Amniotic epithelial cell (primary cell): ENCODE results near the gene MAFB.

ENCODE experiments used
- DNase-seq: peaks from one replicate; pipeline ENCODE4 v3.0.0-alpha.2; 2010; ENCODE audit warnings: low read depth

MAFB gene

DNA sequence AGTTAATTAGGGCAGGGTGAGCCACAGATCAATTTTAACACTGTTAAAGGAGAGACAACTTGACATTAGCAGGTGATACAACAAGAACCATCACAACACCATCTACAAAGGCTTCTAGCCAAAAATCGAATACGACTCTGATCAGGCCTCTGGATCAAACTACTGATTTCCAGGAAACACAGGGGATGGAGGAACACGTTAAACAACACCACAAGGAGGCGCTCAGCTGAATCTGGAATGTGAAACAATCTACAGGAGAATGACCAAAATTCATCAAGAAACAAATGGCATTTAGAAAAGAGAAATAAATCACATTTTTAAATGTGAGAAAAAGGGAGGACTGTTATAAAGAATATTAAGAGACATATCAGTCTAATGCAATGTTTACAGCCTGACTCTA lies 13.5 kb upstream of the MAFB start:
- no peak for DNase-seq

DNA sequence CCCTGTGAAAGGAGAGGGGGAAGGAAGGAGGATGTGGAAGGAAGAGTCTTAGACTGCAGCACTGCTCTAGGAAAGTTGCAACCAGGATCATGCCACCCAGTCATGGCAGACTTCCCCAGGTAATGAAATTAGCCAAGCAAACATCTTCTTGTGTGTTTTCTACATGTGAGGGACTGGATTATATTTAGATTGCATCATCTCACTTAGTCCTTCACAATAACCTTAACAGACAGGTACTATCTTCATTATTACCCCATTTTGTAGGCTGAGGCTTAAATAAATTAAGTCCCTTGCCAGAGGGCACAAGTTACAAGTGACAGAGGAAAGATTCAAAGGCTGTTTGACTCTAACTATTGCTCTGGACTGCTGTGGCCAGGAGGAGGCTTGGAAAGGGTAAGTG lies 9.7 kb upstream of the MAFB start:
- DNase-seq = no peak

DNA sequence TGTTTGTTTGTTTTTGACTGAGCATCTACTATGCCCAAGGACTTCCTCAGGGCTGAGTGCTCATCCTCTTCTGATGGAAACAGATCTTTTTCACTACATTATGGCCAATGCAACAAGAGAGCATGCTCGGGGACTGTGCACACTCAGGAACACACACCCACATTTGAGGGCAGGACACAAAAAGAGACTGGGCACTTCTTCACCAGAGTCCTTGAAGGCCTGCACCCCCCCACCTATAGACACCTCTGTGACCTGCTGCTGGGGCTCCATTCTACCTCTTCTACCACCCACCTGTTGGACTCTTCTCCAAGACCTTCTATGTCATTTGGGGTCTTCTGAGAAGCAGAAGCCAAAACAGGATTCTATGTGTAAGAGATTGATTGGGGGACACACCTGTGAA lies 9.2 kb upstream of the MAFB start:
- no peak for DNase-seq

DNA sequence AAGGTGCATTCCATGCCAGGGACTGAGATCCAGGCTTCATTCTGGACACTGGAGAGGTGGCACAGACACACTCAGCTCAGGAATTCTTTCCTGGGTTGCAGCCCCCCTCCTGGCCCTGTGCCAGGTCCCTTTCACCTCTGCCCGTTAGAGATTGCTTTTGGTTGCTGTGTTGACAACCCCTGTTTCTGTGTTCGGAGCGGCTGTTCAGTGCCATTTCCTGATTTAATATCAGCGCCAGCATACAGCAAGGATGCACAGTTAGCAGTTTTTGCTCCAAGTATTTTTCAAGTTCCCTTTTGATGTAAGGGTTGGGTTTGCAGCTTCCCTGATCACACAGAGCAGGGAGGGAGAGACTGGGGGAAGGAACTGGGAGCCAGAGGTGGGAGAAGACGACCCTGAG lies 8.5 kb upstream of the MAFB start:
- DNase-seq = no peak

DNA sequence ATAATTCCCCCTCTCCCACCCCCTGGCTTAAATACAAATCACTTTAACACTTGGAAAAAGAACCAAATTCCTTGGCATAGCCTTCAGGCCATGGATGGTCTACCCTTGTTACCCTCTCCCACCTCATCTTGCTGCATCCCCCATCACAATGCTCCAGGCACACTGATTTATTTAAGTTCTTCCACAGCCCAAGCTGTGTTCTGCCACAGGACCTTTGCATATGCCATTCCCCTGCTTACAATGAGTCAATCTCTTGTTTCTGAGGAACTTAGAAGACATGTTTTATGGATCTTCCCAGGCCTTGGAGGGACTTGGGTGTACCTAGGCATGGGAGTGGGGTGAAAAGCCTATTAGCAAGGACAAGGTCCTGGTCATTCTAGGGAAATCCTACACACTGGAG lies 6.2 kb upstream of the MAFB start:
- DNase-seq = no peak

DNA sequence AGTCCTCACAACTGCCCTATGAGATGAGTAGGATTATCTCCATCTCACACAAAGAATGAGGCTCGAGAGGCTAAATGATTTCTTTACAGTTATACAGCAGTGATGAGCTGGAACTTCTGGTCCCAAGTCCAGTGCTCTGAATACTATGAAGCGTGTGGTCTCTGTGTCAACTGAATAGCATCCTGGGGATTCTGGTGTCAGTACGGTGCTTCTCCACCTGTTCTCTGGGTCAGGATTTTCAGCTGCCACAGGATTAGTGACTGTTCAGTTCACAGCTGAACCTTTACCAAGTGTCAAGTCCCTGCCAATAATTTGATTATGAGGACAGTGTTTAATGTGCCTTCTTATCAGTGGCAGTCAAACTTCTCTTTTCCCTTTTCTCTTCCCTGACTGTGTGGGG lies 5.2 kb upstream of the MAFB start:
- no peak for DNase-seq

DNA sequence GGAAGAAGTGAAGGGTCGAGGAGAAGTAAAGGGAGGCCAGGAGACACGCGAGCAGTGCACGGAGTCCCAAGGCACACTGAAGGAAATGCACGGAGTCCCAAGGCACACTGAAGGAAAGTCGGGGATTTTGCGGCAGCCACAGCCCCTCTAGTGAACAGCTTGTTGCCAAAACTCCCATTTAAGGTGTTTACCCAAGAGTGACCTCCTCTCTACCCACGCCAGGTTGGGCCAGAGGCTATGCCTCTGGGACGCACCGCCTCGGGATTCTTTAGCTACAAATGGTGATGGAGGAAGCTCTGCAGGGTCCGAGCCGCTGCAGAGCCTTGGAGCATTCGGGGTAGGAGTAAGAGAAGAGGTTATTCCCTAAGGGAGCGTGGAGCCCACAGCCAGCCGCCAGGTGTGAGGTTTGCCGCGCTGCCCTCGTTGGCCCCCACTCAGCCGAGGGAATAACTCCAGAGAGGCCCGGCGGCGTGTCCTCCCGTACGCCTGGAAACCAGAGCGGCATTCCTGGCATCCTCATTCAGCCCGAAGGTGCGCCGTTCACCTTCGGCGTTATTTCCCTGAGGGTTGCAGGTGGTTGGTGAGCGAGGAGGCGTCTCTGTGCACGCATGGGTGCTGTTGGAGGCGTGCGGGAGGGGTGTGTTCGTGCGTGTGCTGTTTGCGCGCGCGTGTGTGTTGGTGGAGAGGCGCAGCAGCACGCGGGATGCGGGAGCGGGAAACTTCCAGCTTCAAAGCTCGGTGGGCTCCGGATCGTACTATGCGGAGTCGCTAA lies 3.4 kb upstream of the MAFB start:
- no peak for DNase-seq

DNA sequence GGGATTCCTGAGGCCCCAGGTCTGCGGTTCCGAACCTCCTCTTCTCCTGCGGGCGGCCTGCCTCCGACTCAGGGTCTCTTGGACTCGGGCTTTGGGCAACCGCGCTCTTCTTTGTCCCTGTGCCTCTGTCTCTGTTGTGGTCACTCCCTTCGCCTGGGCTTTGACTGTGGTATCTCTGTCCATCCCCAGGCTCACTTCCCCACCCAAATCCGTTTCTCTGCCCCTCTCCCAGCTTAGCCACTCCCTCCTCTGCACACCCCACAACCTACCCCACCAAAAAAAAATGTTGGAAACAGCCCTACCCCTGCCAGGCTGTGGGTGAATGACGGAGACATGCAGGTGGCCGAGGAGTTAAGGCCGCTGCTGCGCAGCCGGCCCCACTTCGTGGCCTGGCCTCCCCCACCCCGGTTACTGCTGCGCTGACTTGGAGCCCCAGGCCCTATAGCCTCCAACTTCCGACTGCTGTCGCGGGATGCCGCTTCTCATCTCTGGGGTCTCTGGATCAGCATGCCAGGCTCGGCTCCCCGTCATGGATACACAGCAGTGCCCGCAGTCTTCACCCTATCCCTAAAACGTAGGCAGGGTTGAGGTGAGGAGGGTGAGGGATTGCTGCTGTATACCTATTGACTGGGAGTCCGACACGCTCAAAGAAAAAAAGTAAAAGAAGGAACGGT lies 2.7 kb upstream of the MAFB start:
- no peak for DNase-seq

DNA sequence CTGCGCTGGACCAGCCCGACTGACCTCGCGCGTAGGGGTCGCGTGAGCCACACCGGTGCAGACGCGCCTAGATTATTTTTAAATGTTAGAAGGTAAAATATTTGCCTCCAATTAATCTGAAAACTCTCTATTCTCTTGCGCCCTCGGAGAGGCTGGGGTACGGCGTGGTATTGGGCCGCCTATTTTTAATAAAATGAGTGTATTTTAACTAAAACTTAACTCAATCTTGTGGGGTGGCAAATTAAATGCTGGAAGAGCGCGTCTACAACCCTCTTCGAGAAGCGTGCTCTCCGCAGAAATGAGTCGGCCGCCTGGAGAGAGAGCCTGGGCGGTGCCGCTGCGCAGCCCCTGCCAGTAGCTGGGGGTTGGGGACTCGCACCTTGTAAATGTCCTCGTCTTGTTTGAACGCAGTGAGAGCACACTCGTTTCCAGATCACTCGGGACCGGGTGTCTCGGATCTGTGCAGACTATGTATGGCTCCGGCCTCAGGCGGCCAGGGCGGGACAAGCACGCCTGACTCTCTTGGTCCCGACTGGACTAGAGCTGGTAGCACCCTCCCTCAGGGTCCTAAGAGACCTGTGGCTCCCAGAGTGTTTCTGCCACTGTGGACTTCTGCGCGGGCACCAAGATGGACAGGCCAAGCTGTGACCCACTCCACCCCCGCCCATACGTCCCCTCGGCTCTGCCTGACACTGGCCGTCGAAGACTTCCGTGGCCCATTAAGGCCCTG lies 2.0 kb upstream of the MAFB start:
- no peak for DNase-seq

DNA sequence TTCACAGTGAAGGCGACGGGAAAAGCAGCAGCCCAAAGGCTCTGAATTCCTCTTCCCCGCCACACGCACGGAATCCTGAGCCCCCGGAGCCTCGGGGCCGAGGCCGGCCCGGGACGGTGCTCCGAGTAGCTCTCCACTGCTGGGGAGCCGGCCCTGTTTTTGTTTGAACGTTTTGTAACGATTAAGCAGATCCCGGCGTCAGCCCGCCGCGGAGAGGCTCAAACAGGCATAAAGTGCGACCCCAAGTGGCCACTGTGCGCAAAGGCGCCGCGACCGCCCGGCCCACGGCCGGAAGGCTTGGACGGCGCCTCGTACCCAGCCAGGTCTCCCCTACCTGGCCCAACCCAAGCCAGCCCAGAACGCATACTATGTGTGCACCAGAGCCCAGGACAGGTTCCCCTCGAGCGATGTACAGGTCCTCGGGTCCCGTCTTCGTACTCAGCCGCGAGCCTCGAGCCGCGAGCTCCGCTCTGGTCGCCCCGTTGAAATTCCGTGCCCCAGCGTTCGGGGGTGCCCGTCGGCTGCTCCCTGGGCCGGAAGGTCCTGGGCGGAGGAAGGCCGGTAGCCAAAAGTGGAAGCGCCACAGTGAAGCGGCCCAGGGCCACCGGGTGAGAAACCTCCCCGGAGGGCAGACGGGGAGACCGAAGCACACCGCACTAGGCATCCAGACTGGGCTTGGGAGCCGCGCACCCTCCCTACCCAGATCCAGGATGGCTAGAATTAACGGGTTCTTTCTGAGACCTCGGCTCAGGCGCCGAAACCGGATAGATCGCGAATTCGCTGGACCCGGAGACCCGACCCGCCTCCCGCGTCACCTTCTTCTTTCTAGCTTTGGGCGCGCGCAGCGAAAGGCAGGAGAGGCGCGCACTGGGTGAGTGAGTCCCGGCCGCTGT lies 1.2 kb upstream of the MAFB start:
- DNase-seq = peak; percentile 80

DNA sequence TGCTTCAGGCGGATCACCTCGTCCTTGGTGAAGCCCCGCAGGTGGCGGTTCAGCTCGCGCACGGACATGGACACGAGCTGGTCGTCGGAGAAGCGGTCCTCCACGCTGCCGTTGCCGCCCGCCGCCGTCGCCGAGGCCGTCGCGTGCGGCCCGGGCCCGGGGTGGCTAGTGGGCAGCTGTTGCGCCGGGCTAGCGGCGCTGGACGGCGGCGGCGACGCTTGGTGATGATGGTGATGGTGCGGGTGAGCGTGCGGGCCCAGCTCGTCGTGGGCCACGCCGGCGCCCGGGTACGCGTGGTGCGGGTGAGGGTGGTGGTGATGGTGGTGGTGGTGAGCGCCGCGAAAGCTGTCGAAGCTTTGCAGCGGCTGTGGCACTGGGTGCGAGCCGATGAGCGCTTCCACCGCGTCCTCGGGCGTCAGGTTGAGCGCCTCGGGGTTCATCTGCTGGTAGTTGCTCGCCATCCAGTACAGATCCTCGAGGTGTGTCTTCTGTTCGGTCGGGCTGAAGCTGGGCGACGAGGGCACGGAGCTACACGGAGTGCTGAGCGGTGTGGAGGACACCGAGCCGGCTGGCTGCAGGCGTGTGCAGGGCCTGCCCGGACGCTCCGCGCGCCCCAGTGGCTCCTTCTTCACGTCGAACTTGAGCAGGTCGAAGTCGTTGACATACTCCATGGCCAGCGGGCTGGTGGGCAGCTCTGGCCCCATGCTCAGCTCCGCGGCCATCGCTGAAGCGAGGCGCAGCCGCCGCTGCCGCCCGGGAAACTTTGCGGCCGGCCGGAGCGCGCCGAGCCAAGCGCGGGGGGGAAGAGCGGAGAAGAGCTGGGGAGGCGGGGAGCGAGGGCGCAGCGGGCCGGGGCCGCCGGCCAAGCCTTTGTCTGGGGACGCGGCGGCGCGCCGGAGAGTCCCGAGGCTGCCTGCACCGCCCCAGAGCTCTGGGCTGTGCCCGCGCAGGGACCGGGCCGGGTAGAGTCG lies 622 bp downstream of the MAFB start:
- DNase-seq = peak; percentile 4

DNA sequence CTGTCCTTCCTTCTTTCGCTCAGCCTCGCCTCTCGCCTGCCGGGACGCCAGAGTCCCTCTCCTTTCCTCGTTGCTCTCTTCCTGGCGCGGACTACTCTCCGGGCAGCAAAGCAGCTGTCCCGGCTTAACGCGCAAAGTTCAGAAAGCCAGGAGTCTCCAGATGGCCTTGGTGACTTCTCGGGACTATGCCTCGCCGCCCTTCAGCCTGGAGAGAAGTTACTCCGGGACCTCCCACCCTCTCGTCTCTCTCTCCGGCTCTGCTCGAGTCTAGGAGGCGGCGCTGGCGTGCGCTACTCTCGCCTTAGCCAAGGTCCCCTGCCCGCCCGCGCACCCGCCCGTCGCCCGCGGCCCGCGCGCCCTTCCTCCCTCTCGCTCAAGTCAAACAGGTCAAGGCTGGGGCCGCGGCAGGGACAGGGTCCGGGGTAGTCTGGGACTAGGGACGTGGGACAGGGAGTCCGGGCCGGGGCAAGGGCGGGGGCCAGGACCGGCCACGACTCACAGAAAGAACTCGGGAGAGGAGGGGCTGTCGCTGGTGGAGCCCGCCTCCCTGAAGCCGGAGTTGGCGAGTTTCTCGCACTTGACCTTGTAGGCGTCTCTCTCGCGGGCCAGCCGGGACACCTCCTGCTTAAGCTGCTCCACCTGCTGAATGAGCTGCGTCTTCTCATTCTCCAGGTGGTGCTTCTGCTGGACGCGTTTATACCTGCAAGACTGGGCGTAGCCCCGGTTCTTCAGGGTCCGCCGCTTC lies 1.5 kb downstream of the MAFB start:
- DNase-seq = no peak

DNA sequence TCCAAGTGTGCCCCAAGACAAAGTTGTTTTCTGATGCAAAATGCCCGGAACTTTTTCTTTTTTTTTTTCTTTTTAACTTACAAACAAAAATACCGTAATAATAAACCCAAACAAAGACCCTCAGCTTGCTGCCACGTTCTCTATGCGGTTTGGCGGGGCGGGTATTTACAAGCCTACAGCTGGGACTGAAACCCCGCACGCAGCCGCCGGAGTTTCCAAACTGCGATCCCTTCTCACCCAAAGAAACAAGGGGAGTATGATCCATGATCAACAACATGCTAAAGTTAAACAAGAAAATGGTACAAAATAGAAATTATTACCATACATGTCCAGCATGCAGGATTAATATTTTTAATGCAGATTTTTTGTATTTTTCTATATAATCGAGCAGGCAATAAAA lies 2.1 kb downstream of the MAFB start:
- DNase-seq = no peak

DNA sequence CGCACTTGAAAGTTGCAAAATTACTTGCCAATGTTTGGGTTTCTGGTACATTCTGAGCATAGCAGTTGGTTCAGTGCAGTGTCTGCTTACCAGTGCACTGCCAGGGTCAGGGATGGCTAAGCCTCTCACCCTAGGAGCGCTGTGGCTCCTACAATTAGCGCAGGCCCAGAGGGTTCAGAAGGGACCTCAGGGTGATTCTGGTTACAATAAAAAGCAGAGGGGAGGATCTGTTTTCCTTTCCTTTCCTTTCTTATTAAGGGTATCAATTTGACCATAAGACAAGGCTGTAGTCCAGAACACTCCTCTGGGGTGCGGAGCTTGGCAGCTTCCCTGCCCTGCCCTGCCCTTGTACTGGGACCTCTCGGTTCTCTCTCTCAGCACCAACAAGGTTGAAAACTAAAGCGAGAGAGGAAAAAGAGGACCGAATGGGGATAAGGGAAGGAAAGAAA lies 2.6 kb downstream of the MAFB start:
- no peak for DNase-seq

DNA sequence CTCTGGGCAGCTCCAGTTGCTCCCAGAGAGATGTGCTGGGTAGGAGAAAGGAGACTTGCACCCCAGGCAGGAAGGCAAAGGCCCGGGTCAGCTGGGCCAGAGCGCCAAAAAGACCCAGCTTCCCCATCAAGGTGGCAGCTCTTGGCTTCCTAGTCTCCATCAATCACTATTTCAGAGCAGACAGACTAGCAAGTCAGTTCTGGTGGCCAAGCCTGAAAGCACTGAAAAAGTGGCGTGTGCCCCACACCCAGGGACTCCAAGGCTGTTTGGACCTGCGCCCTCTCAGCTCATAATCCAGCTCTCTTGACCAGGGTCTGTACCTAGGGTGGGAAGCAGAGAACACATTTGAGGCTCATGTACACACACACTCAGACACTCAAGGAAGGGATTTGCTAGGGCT lies 3.7 kb downstream of the MAFB start:
- no peak for DNase-seq

DNA sequence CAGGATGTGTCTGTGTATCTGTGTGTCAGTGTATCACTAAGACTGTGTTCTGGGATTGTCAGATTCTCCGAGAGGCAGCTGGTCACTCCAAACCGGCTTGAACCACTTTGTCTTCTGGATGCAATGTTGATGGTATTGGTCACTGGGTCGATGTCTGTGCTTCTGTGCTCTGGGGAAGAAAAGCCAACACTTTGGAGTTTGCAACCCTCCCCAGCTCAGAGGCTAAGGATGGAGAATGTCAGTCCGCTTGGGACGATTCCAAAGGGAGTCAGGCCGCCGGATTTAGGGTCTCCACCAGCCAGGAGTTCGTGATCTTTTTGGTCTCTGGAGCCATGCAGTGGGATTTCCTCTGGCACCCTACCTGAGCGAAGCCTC lies 5.2 kb downstream of the MAFB start:
- DNase-seq = no peak

DNA sequence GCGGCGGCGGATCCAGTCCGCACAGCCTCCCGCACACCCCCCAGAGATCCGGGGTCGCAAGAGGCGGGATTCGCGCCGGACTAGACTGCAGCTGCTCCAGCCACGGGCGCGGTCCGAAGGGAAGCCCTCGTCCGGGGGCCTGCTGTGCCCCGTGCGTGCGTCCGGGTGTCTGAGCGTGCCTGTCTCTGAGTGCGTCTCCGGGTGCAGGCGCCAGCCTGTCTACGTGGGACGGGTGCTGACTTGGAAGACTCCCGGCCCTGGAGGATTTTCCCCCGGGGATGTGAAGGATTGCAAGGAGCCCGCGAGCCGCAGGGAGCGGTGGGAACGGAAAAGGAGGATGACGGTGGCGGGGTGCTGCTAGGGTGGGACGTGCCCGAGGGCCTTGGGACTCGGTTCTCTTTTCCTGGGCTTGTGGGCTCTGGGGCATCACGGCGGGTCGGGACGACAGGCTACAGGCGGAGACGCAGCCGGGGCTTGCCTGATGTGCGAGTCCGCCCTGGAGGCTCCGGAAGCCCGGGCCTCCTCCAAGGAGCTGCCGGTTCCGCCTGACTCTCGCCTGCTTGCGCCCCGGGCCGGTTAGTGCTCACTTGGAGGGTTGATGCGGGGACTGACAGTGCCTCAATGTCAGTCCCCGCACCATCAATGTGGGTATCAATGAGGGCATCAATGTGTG lies 5.7 kb downstream of the MAFB start:
- DNase-seq = no peak

DNA sequence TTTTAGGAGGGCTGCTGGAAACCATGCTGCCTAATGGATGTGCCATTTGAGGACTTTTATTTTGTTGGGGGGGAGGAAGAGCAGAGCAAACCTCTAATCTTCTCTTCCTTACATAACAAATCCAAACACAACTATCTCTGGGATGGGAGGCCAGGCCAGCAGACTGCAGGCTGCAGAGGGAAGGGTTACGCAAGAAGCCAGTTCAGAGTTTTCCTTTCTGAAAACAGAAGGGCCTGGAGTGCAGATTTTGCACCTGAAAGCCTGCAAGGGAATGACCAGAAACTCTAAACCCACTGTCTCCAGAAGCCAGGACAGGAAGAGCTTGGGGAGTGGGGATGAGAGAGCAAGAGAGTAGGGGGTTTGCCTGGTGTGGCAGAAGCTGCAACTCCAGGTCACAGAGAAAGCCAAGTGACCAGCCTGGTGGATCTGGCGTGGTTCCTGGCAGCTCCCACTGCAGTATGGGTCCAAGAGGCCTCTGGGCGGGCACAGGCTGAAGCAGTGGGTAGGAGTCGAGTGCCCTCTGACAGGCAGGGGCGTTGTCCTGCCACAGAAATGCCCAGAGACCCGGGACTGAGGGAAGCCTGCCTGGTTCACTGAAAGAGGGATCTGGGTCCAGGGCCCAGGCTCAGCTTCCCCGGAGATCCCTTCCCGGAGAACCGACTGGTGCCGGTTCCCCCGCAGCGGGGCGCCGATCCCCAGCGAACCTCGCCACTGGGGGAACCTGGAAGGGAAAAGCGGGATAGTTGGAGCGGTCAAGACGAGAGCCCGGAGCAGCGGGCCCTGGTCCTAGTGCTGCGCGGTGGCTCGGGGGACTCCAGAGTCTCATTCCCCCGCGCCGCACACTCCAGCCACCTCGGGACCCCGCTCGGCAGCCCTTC lies 6.7 kb downstream of the MAFB start:
- DNase-seq = peak; percentile 9

DNA sequence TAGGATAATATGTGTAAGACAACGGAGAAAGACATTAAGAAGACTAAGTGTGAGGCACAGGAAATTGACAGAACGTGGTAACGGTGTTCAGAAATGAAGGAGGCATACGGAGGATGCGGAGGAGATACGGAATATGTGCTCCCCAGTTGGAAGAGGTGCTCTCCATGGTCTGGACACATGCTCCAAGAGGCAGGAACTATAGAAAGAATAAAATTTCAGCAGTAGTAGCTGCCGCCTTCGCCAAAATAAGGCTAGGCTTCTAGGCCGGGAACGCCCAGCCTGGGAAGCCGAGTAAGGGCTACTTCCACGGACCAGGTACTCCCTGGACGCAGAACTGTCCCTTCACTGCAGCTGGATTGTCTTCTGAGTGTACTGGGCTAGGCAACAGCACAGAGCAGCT lies 7.4 kb downstream of the MAFB start:
- DNase-seq = no peak
